ENCODE results near the gene ASTL.

The ASTL gene

GRCh38 chr2:96081042-96081441, 57.3 kb downstream of the ASTL start:
- Histone ChIP-seq H3K27me3 (replicated peaks; ENCODE audit: insufficient read depth, low read length) (no peaks in the 10 kb centered on the region), H3F3A (ENCODE audit: insufficient read depth, low read length) (no peaks in the 10 kb centered on the region), H3K4me1 (ENCODE audit: low read length) (no peaks in the 10 kb centered on the region), H3K9ac (ENCODE audit: low read length) (no peak overlapping the region), H3K9me2 (replicated peaks; ENCODE audit: insufficient read depth, low read length) (no peaks in the 10 kb centered on the region), H3K4me3 (ENCODE audit: low read length) (no peak overlapping the region), H3K27ac (ENCODE audit: low read length) (no peak overlapping the region), H3K9me3 (replicated peaks; ENCODE audit: insufficient read depth, low read length) (no peaks in the 10 kb centered on the region), H2AFZ (ENCODE audit: low read length) (no peak overlapping the region), H4K20me1 (ENCODE audit: insufficient read depth, low read length) (no peaks in the 10 kb centered on the region), H3K79me2 (ENCODE audit: low read length) (no peaks in the 10 kb centered on the region), H3K4me2 (ENCODE audit: low read depth, low read length) (no peak overlapping the region), H3K36me3 (replicated peaks; ENCODE audit: insufficient read depth, low read length) (no peaks in the 10 kb centered on the region)
- DNase-seq, result no peak
- no peak for TF ChIP-seq EZH2 (optimal IDR thresholded peaks at IDR 0.05; ENCODE audit: low read depth, low read length)
- no peak for TF ChIP-seq EZH2phosphoT487 (IDR thresholded peaks at IDR 0.05; ENCODE audit: low read length)
- no peak for TF ChIP-seq CTCF (IDR thresholded peaks at IDR 0.05; ENCODE audit: low read length)

- Histone ChIP-seq H3K4me2 (ENCODE audit: low read depth, low read length) (no peak overlapping the region), H3K9me2 (replicated peaks; ENCODE audit: insufficient read depth, low read length) (no peaks in the 10 kb centered on the region), H2AFZ (ENCODE audit: low read length) (no peak overlapping the region), H3K9ac (ENCODE audit: low read length) (no peak overlapping the region), H3F3A (ENCODE audit: insufficient read depth, low read length) (no peaks in the 10 kb centered on the region), H3K4me1 (ENCODE audit: low read length) (no peaks in the 10 kb centered on the region), H3K27ac (ENCODE audit: low read length) (no peak overlapping the region), H3K4me3 (ENCODE audit: low read length) (no peak overlapping the region), H3K36me3 (replicated peaks; ENCODE audit: insufficient read depth, low read length) (no peaks in the 10 kb centered on the region), H3K27me3 (replicated peaks; ENCODE audit: insufficient read depth, low read length) (0 out of 2 replicates have a peak, but pooled peaks cover 4% of the 10 kb centered on the region), H4K20me1 (ENCODE audit: insufficient read depth, low read length) (no peaks in the 10 kb centered on the region), H3K79me2 (ENCODE audit: low read length) (no peaks in the 10 kb centered on the region), H3K9me3 (replicated peaks; ENCODE audit: insufficient read depth, low read length) (no peaks in the 10 kb centered on the region)
- DNase-seq, result no peak
- TF ChIP-seq EZH2 (optimal IDR thresholded peaks at IDR 0.05; ENCODE audit: low read depth, low read length), result no peak
- no peak for TF ChIP-seq CTCF (IDR thresholded peaks at IDR 0.05; ENCODE audit: low read length)
- TF ChIP-seq EZH2phosphoT487 (IDR thresholded peaks at IDR 0.05; ENCODE audit: low read length), result no peak
Observed at GRCh38 chr2:96075199-96075771, 63.0 kb downstream of the ASTL start.

GRCh38 chr2:96074156-96074555, 64.1 kb downstream of the ASTL start:
- H2AFZ ChIP-seq (ENCODE audit: low read length), result no peak overlapping the region
- 0 out of 2 replicates have a peak, but pooled peaks cover 4% of the 10 kb centered on the region for H3K27me3 ChIP-seq (replicated peaks; ENCODE audit: insufficient read depth, low read length)
- H4K20me1 ChIP-seq (ENCODE audit: insufficient read depth, low read length), result no peaks in the 10 kb centered on the region
- H3K36me3 ChIP-seq (replicated peaks; ENCODE audit: insufficient read depth, low read length), result no peaks in the 10 kb centered on the region
- H3K4me2 ChIP-seq (ENCODE audit: low read depth, low read length), result no peak overlapping the region
- no peaks in the 10 kb centered on the region for H3K9me3 ChIP-seq (replicated peaks; ENCODE audit: insufficient read depth, low read length)
- TF ChIP-seq EZH2phosphoT487 (IDR thresholded peaks at IDR 0.05; ENCODE audit: low read length) (no peak), EZH2 (optimal IDR thresholded peaks at IDR 0.05; ENCODE audit: low read depth, low read length) (no peak), CTCF (IDR thresholded peaks at IDR 0.05; ENCODE audit: low read length) (no peak)
- no peak for DNase-seq
- H3F3A ChIP-seq (ENCODE audit: insufficient read depth, low read length), result no peaks in the 10 kb centered on the region
- no peak overlapping the region for H3K4me3 ChIP-seq (ENCODE audit: low read length)
- H3K27ac ChIP-seq (ENCODE audit: low read length), result no peak overlapping the region
- H3K9ac ChIP-seq (ENCODE audit: low read length), result no peak overlapping the region
- no peaks in the 10 kb centered on the region for H3K79me2 ChIP-seq (ENCODE audit: low read length)
- no peaks in the 10 kb centered on the region for H3K4me1 ChIP-seq (ENCODE audit: low read length)
- no peaks in the 10 kb centered on the region for H3K9me2 ChIP-seq (replicated peaks; ENCODE audit: insufficient read depth, low read length)
